ENCODE results near the gene ZDHHC9. TPM values are rescaled to one million over a fixed set of nuclear protein-coding genes. Genes with fewer than 3 reads are reported as not detected.

ZDHHC9 gene
- polyA plus RNA-seq, 1 of the 3 experiments (the other 2 are of a cell fraction), result 8.1 TPM

- ChIA-PET CTCF (interaction anchor here (0.6 to 2.2 kb wide), 25 partner anchors 9 to 251 kb away, joined by 3 to 11 read pairs (median 4); no protein-coding TSS in a partner anchor), POLR2A (no interaction called here)
- Histone ChIP-seq H3K36me3 (replicated peaks in 1 of 2; ENCODE audit: control insufficient read depth in 1 of 2, insufficient read depth in 2 of 2, low read length in 1 of 2) (peaks cover 0 to 3% of the 10 kb centered on the region in 2 experiments), H4K20me1 (ENCODE audit: insufficient read depth) (no peaks in the 10 kb centered on the region), H3K4me3 (ENCODE audit: low read depth in 2 of 2, low read length in 1 of 2) (no peak overlapping the region), H3F3A (replicated peaks; ENCODE audit: insufficient read depth) (no peaks in the 10 kb centered on the region), H2AFZ (ENCODE audit: low read depth) (no peak overlapping the region), H3K79me2 (ENCODE audit: insufficient read depth) (no peaks in the 10 kb centered on the region), H3K9me3 (no peaks in the 10 kb centered on the region), H3K9ac (no peak overlapping the region), H3K9me2 (no peaks in the 10 kb centered on the region), H3K4me2 (no peak overlapping the region), H3K27me3 (ENCODE audit: insufficient read depth) (no peaks in the 10 kb centered on the region), H3K4me1 (ENCODE audit: control insufficient read depth in 1 of 2, insufficient read depth in 2 of 2, low read depth in 1 of 2, low read length in 1 of 2) (no peaks in the 10 kb centered on the region), H3K27ac (ENCODE audit: low read depth in 2 of 2, low read length in 1 of 2) (no peak overlapping the region)
- peak; percentile 52 for DNase-seq
- TF ChIP-seq SIN3A (IDR thresholded peaks at IDR 0.05; ENCODE audit: borderline replicate concordance, low read depth, low read length), result no peak
- peak; percentile 53 for TF ChIP-seq SMC3 (IDR thresholded peaks at IDR 0.05; ENCODE audit: low read depth, low read length)
- TF ChIP-seq RAD21 (IDR thresholded peaks at IDR 0.05; ENCODE audit: low read length), result peak; percentile 65
- peak; percentile 67 for TF ChIP-seq CTCF (IDR thresholded peaks at IDR 0.05)
- WGBS (ENCODE audit: low lambda C conversion rate), result 70% methylated on average over 2 of the region's 2 CpGs
Measured at GRCh38 chrX:129823115-129823514, 20.6 kb downstream of the ZDHHC9 start.

GRCh38 chrX:129818123-129818522, 25.6 kb downstream of the ZDHHC9 start:
- Histone ChIP-seq H3K27ac (ENCODE audit: low read depth in 2 of 2, low read length in 1 of 2) (no peak overlapping the region), H3K4me2 (no peak overlapping the region), H3F3A (replicated peaks; ENCODE audit: insufficient read depth) (no peaks in the 10 kb centered on the region), H2AFZ (ENCODE audit: low read depth) (no peak overlapping the region), H3K27me3 (ENCODE audit: insufficient read depth) (peaks cover 11% of the 10 kb centered on the region; the same call in 1 of the 2 replicates), H3K36me3 (replicated peaks in 1 of 2; ENCODE audit: control insufficient read depth in 1 of 2, insufficient read depth in 2 of 2, low read length in 1 of 2) (peaks cover 0 to under 1% of the 10 kb centered on the region in 2 experiments), H3K9me2 (no peaks in the 10 kb centered on the region), H3K4me3 (ENCODE audit: low read depth in 2 of 2, low read length in 1 of 2) (no peak overlapping the region), H3K9ac (no peak overlapping the region), H3K4me1 (ENCODE audit: control insufficient read depth in 1 of 2, insufficient read depth in 2 of 2, low read depth in 1 of 2, low read length in 1 of 2) (no peaks in the 10 kb centered on the region), H4K20me1 (ENCODE audit: insufficient read depth) (no peaks in the 10 kb centered on the region), H3K9me3 (no peaks in the 10 kb centered on the region), H3K79me2 (ENCODE audit: insufficient read depth) (no peaks in the 10 kb centered on the region)
- ChIA-PET POLR2A (no interaction called here), CTCF (interaction anchor here (1.4 kb wide), 1 partner anchor 181 kb away, joined by 3 read pairs; no protein-coding TSS in a partner anchor)
- DNase-seq, result no peak
- TF ChIP-seq USF1 (IDR thresholded peaks at IDR 0.05; ENCODE audit: borderline replicate concordance, low read depth) (no peak), RAD21 (IDR thresholded peaks at IDR 0.05; ENCODE audit: low read length) (no peak), CTCF (IDR thresholded peaks at IDR 0.05) (no peak), SMC3 (IDR thresholded peaks at IDR 0.05; ENCODE audit: low read depth, low read length) (no peak), SIN3A (IDR thresholded peaks at IDR 0.05; ENCODE audit: borderline replicate concordance, low read depth, low read length) (no peak), RFX5 (IDR thresholded peaks at IDR 0.05; ENCODE audit: low read length) (no peak), PBX3 (IDR thresholded peaks at IDR 0.05) (no peak), USF2 (IDR thresholded peaks at IDR 0.05; ENCODE audit: borderline replicate concordance, low read depth, low read length) (no peak), IRF3 (IDR thresholded peaks at IDR 0.05; ENCODE audit: low read depth, low read length) (no peak), RCOR1 (IDR thresholded peaks at IDR 0.05; ENCODE audit: low read length) (no peak)
- WGBS (ENCODE audit: low lambda C conversion rate), result 42% methylated on average over 2 of the region's 2 CpGs
